GM19239 (cell line): Measurements from ENCODE around the gene FABP3.
A peak's percentile ranks its signal among the peaks of the same experiment; 100 is the strongest.

Experiments used
- DNase-seq: peaks from one replicate; pipeline ENCODE4 v3.0.0; 2011; ENCODE audit warnings: low spot score; ENCODE audit not compliant: insufficient read length
- FAIRE-seq: peaks from 2 replicates; lab custom pipeline; 2011; peaks lifted over from hg19 to GRCh38; lab: Jason Lieb, UNC

The FABP3 gene

DNA sequence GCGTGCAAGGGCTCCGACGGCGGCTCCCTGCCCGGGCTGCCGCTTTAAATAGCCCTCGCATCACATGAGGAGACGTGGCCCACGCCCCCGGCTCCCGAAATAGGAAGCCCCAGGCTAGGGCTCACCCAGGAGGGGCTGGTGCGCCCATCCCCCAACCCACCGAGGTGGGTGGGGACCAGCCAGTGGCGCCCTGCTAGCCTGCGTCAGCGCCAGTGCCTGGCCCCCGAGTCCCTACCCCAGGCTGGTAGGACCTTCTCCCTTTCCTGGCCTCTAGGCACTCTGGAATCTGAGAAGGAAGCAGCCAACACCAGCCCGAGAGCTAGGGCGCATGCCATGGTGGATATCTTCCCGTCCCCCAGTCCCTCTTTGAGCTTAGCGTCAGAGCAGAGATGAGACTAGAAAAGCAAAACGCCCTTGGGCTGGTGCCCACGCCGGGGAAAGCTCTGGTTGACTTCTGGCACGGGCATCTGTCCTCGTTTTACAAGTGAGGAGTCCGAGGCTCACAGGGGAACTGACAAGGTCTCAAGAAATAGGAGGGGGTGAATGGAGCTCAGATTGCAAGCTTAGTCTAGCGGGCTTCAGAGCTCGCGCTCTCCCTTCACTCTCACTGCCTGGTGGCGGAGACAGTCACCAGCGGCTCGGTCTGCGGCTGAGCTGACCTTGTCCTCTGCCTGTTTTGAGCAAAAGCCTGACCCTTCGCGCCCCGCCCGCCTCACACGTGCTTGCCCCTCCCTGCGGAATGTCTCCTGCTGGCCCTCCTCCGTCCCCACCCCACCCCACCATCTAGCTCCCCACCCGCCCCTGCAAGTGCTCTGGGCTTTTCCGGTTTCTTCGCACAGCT, at the start of gene FABP3:
Gene FABP3, minus strand, starts transcription at position 21 of the 841 bp plus-strand sequence. CDS start 62 bp downstream, outside the sequence.
- FAIRE-seq (peak; percentile 31), DNase-seq (peak; percentile 28)

DNA sequence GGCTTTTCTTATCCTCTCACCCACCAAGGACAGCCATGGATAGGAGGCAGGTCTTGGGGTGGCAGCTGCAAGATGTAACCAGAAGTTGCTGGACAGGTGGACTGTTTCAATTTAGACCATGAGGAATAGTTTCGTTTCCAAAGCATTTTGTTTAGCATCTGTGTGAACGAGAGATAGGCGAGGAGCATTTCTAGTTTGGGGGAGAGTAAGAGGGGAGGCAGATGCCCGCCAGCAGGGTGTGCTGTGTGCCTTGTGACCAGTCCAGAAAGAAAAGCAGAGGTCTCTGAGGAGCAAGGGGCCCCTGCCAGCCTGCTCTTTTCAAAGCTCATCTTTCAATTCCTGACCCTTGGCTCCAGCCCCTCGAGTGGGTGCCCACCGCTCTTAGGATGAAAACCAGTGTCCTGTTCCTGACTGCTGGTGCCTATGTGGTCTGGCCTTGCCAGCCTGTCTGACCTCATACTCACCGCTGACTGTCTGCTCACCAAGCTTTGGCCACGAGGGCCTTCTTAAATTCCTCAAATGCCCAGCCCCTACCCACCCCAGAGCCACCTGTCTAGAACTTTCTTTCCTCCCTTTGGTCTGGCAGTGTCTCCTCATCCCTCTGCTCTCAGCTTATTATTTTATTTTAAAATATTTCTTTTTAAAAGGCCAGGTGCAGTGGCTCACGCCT, 48.6 kb upstream of the FABP3 start:
- no peak for DNase-seq
- peak; percentile 72 for FAIRE-seq

DNA sequence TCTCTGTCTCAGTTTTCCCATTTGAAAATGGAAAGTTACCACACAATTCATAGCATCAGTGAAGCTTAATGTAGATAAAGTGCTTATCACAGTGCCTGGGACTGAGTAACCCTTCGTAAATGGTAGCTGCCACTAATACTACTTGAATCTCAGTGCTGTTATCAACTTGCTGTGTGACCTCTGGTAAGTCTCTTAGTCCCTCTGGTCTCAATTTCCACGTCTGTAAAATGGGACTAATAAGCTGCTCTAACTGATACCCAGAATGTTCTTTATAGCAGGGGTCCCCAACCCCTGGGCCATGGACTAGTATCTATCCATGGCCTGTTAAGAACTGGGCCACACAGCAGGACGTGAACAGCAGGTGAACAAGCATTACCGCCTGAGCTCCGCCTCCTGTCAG, 47.8 kb upstream of the FABP3 start:
- no peak for FAIRE-seq

DNA sequence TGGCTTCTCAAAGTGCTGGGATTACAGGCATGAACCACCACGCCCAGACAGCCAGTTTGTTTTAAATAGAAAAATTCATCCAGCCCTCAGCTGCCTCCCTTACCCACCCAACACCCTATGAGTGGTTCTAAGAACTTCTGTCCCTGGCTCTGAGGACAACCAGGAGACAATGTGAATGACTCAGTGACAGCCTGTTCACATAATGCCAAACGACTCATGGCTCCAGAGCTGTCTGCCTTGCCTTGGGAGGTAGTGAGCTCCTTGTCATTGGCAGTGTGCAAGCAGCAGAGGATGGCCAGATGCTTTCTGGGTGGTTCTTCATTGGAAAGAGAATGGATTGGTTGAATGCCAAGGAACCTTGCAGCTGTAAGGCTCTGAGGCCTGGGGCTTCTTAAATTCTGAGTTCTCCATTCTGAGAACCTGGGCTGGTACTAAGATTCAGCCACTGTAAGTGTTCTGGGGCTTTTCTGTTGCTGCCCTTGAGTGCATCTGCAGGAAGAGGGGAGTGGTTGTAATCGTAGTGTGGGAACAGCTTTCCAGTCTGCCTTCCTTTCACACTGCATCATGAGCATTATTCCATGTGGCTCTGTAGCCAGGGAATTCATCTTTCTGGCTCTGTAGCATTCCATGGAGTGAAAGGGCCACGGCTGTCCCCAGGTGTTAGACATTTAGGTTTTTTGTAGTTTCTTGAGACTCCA, 45.9 kb upstream of the FABP3 start:
- FAIRE-seq (no peak), DNase-seq (no peak)

More for the DNA sequence above, 47.8 kb upstream of the FABP3 start:
- DNase-seq, result no peak

DNA sequence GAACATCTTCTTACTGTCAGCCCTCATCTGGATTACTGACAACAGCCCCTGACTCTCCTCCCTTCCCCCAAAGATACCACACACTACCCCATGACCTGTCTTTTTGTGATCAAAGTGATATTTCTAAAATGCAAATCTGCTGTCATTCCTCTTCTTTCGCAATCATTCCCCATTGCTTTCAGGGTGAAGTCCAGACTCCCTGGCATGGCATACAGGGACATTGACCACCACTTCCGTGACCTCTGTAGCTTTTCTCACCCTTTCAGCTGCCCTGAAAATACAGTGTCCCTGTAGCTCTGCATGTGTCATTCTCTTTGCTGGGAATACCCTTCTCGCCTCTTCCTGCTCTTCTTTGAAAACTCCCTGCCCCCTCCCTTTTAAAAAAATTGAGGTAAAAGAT, 44.3 kb upstream of the FABP3 start:
- DNase-seq (no peak), FAIRE-seq (no peak)

DNA sequence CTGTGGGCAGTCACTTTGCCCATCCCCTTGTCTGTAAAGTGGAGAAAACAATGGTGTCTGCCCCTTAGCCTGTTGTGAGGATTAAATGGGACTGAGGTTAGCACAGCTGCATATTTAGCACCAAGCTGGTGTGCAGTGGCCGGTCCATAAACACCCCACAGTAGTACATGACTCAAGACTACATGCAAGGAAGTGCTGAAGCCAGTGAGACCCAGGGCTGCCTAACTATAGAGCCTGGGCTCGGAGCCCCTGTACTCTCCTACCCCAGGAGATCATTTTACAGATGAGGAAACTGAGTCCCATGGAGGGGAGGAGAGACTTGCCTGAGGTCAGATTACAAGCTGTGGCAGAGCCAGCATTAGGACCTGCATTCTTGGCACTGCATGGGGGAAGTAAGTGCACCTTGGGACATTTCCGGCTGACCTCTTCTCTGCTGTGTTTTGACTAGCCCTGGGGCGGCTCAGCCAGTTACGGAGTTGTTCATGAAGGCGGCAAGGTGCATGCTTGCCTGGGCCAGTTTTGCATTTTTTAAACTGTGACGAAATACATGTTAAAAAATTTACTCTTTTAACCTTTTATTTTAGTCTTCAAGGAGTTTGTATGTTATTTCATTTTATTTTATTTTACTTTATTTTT, 43.3 kb upstream of the FABP3 start:
- FAIRE-seq (no peak), DNase-seq (no peak)

DNA sequence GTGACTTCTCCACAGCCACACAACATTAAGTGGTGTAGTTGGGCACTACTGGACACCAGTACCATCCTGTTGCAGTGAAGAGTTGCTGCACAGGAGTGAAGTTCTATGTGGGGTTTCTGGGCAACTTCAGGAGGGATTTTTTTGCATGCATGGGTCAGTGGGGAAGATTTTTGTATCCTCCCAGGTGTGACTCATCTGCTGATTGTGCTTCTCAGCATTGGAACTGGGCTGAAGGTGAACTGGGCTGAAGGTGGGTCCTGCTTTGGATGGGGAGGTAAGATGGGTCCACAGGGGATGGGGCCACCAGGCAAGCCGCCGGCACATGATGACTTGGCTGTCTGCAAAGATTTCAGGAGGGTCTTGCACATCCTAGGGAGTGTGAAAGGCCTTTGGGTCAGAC, 42.8 kb upstream of the FABP3 start:
- DNase-seq, result no peak
- no peak for FAIRE-seq

DNA sequence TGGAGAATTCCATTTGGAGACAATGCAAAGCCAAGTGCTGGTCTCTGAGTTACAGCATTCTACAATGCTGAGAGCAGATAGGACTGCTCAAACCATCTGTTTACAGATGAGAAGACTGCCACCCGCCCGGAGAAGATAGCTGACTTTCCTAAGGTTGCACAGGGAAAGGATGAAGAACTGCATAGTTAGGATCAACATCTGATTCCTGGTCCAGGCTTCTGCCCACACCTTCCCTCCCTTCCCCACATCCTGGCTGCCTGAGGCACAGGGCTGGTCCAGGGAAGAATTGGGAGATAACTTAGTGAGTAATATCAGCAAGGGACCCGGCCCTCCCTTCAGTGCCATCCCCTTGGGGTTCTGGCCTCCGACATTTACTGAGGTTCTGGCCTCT, 42.1 kb upstream of the FABP3 start:
- no peak for FAIRE-seq
- no peak for DNase-seq

DNA sequence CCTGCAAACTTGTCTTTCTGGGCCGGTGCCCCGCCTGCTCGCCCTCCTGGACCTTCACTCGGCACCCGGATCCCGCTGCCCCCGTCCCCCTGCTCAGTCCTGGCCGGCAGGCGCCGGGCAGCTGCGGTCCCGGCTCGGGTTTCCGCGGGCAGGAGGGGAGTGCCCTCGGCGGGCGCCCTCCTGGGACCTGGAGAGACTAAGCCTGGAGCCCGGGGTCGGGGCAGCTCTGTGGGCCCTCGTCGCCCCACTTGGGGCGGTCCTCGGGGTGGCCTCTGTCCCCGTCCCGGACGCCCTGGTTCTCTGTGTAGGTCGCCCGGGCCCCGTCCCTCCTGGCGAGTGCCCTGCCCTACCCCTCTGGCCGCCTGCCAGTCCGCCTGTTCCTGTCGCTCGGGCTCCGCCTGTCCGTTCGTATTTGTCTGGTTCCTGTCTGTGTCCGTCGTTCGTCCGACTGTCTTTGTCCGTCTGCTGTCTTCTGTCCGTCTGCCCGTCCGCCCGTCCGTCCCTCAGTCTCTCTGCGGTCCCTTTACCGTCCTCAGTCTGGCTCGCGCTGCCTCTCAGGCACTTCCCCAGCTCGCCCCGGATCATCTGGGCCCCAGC, 40.6 kb upstream of the FABP3 start:
- DNase-seq (peak; percentile 40), FAIRE-seq (peak; percentile 73)

DNA sequence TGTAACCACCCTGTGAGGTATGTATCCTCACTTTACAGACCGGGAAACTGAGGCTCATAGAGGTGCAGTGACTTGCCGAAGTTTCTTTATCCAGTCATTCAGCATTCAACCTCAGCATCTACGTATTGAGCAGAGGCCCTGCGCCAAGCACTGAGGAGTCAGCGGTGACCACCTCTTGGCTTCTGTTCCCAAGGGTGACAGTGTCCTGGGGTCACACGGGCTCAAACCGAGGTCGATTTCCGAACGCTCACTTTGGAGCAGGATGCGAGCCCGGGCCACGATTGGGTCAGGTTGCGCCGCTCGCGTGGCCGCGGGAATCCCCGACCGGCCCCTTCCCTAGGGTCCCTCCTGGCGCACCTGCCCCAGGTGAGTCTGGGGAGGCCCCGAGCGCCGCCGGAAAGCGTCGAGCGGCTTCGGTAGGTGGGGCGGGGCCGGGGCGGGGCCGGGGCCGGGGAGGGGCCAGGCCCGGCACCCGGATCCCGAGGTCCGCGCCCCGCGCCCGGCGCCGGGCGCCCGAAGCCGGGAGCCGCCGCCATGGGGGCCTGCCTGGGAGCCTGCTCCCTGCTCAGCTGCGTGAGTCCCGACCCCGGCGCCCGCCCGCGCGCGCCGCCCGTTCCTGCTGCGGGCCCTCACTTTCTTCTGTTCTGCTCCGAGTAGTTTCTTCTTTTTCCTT, 40.0 kb upstream of the FABP3 start, which contains the start of gene SERINC2:
Gene SERINC2, plus strand, starts transcription at position 482 of the 673 bp plus-strand sequence. Its CDS starts 53 bp downstream, at position 535.
- FAIRE-seq, result no peak

DNA sequence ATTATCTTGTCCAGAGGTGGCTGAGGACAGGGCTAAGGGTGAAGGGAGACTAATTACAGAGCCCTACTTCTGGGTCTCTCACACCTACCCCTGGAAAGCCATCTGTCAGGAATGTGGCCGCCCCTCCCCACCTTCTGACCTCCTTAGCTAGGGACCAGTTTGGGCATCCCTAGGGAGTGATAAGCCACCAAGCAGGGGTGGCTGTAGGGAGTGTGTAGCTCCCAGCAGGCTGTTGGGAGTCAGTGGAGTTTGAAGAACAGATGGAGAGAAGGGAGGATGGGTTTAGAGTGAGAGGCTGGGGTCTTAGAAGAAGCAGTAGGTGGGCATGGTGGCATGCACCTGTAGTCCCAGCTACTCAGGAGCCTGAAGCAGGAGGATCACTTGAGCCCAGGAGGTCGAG, 39.3 kb upstream of the FABP3 start:
- FAIRE-seq, result no peak

More for the DNA sequence above, 40.0 kb upstream of the FABP3 start, which contains the start of gene SERINC2:
- DNase-seq, result peak; percentile 71

DNA sequence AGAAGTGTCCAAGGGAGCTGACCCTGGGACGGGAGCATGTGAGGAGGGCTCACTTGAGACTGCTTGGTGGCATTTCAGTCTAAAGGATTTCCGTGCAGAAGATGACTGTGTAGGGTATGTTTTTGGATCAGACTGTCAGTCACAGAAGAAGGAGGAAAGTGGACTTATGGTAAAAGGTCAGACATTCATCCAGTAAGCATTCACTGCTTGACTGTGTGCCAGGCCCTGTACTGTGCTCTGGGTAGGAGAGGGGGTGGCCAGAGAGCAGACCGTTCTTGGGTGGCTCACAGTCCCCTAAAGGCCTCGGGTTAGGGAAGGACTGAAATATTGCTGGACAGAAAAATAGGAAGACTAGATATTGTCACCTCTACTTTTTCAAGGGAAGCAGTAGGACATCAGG, 38.0 kb upstream of the FABP3 start:
- no peak for DNase-seq
- no peak for FAIRE-seq

More for the DNA sequence above, 39.3 kb upstream of the FABP3 start:
- no peak for DNase-seq

DNA sequence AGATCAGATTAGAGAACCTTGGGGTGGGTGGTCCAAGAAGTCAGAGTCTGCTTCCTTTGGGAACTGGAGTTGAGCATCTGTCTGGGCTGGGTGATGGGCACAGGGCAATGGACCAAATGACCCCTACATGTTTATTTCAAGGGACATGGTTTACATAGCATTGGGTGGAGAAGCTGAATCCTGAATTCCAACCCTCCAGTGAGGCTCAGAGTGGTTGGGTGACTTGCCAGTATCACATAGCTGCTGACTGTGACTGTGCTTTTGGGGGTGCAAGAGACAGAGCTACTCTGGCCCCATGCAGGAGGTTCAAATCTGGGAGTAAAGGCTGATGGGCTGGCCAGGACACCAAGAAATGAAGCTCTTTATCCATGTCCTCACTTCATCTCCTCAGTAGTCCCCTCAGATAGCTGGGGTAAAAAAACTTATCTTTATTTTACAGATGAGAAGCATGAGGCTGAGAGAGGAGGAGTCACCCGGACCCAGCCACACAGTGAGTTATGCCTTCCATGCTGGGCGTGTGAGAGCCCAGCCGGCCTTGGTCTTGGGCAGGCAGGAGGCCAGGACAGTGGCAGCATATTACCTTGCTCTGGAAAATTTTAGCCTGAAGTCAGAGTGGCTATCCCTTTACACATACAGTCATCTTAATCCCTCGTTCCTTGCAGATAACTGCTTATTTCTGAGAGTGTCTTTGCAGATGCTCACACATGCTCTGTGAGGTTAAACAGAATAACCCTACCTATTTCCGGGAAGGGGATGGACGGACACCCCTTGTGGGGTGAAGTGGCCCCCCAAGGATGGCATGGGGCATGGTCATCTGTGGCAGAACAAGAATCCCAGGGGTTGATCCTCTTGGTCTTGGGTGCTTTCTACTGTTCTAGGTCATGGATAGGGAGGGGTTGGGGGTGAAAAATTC, 37.3 kb upstream of the FABP3 start:
- DNase-seq (no peak), FAIRE-seq (no peak)

DNA sequence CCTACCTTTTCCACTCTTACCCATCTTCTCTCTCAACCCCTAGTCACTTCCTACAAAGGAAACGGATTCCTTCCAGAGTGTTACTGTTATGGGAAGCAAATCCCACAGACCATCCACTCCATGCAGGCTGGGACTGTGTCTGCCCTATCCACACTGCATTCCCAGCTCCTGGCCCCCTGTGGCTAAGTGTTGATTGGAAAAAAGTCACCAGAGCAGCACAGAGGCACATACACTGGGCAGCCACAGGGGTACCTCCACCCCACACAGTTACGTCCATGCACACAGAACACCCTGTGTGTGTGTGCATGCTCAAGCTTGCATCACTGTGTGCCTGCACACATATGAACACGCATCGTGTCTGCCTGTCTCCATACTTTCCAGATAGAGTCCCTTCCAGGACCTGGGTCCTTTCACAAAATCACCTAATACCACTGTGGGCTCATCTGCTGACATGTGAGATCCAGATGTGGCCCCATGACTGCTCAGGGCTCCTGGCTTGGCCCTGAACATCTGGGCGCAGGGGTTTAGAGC, 36.0 kb upstream of the FABP3 start:
- DNase-seq (no peak), FAIRE-seq (no peak)

DNA sequence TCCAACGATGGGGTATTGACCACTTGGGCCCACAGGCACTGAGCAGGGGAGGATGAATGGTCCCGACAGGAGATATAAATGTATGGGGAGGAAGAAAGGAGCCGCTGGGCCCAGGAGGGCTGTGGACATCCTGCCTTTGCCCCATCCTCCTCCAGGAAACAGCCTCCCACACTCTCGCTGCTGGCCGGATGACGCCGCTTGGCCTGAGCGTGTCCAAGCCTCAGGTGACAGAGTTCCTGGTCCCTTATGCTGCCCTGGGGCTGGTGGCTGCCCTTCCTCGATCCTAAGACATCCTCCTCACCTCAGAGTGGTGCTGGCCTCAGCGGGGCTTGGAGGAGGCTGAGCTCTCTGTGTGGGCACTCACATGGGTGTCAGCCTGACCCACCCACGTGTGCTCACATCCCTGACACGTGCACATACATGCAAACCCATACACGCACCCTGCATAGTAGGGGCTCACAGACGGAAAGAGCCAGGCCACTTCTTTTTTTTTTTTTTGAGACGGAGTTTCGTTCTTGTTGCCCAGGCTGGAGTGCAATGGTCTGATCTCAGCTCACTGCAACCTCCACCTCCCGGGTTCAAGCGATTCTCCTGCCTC, 34.3 kb upstream of the FABP3 start:
- FAIRE-seq (no peak), DNase-seq (no peak)

DNA sequence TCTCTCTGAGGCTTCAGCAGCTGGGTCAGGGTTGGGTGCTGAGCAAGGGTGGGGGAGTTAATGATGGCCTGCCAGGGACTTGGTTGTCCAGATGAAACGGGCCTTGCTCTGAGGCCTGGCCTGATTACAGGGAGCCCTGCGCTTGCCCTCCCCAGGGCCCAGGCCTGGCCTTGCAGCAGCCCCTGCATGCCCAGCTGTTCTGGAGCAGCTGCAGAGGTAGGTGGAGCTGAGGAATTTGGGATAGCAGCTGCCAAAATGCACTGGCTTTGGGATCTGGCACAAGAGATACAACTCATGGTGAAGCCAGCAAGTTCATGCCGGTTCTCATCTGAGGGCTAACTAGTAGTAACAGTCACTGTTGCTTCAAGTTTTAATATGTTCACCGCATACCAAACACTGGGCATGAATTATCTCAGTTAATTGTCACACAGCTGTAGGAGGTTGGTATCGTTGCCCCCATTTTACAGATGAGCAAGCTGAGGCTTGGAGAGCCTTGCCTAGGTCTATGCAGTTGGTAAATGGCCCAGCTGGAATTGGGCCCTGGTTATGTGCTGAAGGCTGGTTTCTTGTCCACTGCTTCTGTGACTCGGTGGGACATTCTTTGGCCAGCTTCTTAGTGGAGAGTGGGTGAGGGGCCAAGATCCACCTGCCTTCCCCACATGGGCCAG, 32.8 kb upstream of the FABP3 start:
- FAIRE-seq (no peak), DNase-seq (no peak)

DNA sequence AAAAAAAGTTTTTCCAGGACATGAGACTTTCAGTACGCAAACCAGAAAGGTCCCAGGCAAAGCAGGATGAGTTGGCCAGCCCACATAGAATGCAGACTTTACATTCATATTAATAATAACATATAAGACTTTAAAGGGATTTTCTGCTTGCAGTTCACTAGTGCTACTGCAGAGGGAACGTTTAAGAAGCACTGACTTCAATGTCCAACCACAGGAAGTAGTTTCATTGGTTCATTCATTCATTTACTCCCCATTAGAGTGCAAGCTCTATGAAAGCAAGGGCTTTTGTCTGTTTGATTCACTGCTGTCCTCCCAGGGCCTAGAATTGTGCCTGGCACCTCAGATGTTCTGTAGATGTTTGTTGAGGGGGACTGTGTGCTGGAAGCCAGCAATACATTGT, 28.4 kb upstream of the FABP3 start:
- FAIRE-seq (no peak), DNase-seq (no peak)
